WERI-Rb-1 (cell line): ENCODE data around the gene RSPO1.

ENCODE experiments used
- DNase-seq: peaks from one replicate; pipeline ENCODE4 v3.0.0-alpha.2; 2020
- H3K27ac ChIP-seq: fragments of 250-450 bp; sonication (Bioruptor Pico); 2 replicates; pipeline ENCODE4 v1.5.1; 2020; ENCODE audit warnings: mild to moderate bottlenecking, moderate library complexity
- H3K27me3 ChIP-seq: fragments of 250-450 bp; sonication (Bioruptor Pico); 2 replicates; pipeline ENCODE4 v1.5.1; 2021; ENCODE audit warnings: mild to moderate bottlenecking, low read depth, moderate library complexity; ENCODE audit not compliant: insufficient read depth, severe bottlenecking
- H3K36me3 ChIP-seq: fragments of 250-450 bp; sonication (Bioruptor Pico); 2 replicates; pipeline ENCODE4 v1.5.1; 2020; ENCODE audit warnings: mild to moderate bottlenecking, moderate library complexity
- H3K4me3 ChIP-seq: 2 replicates; pipeline ENCODE4 v1.5.1; 2011; ENCODE audit warnings: low read depth, mild to moderate bottlenecking, control low read depth, low read length
- H3K9me3 ChIP-seq: fragments of 250-450 bp; sonication (Bioruptor Pico); 2 replicates; pipeline ENCODE4 v1.5.1; 2021; ENCODE audit warnings: mild to moderate bottlenecking, moderate library complexity; ENCODE audit not compliant: severe bottlenecking
- CTCF ChIP-seq: IDR thresholded peaks from 2 replicates; pipeline ENCODE4 v1.5.1; 2011; ENCODE audit warnings: low read depth, mild to moderate bottlenecking, control low read depth, inconsistent platforms, low read length

The RSPO1 gene

GRCh38 chr1:37641059-37641458, 6.4 kb upstream of the RSPO1 start:
- Histone ChIP-seq H3K36me3 (no peaks in the 10 kb centered on the region), H3K27me3 (no peaks in the 10 kb centered on the region), H3K4me3 (no peak overlapping the region), H3K27ac (no peak overlapping the region), H3K9me3 (peaks cover 12% of the 10 kb centered on the region)
- no peak for DNase-seq
- no peak for TF ChIP-seq CTCF

- no peaks in the 10 kb centered on the region for H3K27me3 ChIP-seq
- H3K4me3 ChIP-seq: no peak overlapping the region
Observed at GRCh38 chr1:37636435-37636834, 1.7 kb upstream of the RSPO1 start.

DNA sequence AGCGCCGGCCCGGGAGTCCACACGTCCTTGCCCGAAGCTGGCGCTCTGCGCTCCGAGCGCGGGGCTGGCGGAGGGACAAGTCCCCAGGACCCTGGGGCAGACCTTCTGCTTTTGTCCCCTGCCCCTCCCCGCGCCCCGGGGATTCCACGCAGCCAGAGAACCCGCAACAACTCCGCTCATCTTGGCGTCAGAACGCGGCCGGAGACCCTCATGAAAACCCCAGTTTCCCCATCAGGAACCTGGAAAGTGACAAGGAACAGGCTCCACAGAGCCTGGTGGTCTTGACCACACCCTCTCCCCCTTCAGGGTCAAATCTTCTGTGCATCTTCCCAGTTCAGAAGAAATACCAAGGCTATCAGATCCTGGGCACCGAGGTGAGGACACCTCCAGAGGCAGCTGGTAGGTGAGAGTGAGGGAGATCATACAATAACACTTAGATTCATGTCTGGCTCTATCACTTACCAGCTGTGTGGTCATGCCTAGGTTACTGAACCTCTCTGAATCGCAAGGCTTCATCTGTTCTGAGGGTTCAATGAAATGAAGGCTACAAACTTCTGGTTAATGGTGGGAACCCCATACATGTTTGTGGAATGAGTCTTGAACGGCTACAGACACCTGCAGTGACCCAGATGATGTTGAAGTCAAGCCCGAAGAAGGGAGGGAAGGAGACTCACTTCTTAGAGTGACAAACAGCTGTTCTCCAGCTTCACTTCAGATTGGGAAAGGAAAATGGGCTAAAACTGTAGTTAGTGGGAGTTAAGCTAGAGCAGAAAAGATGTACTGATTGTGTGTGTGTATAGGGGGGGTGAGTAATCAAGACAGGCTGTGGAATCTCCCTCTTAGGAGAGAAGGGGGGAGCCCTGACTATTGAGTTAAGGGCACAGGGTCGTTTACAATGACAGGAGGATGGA, 555 bp upstream of the RSPO1 start:
- DNase-seq: no peak
- peak overlapping the region; percentile 68 for H3K4me3 ChIP-seq
- no peak overlapping the region; the same call in 1 of the 2 replicates for H3K27ac ChIP-seq
- TF ChIP-seq CTCF: no peak
- H3K27me3 ChIP-seq: no peaks in the 10 kb centered on the region
- no peaks in the 10 kb centered on the region for H3K9me3 ChIP-seq
- H3K36me3 ChIP-seq: no peaks in the 10 kb centered on the region

More at GRCh38 chr1:37636435-37636834, 1.7 kb upstream of the RSPO1 start:
- no peak for DNase-seq
- Histone ChIP-seq H3K27ac (no peak overlapping the region), H3K9me3 (peaks cover 3% of the 10 kb centered on the region), H3K36me3 (no peaks in the 10 kb centered on the region)
- TF ChIP-seq CTCF: no peak

GRCh38 chr1:37633938-37634243, 801 bp downstream of the RSPO1 start:
- no peaks in the 10 kb centered on the region for H3K27me3 ChIP-seq

DNA sequence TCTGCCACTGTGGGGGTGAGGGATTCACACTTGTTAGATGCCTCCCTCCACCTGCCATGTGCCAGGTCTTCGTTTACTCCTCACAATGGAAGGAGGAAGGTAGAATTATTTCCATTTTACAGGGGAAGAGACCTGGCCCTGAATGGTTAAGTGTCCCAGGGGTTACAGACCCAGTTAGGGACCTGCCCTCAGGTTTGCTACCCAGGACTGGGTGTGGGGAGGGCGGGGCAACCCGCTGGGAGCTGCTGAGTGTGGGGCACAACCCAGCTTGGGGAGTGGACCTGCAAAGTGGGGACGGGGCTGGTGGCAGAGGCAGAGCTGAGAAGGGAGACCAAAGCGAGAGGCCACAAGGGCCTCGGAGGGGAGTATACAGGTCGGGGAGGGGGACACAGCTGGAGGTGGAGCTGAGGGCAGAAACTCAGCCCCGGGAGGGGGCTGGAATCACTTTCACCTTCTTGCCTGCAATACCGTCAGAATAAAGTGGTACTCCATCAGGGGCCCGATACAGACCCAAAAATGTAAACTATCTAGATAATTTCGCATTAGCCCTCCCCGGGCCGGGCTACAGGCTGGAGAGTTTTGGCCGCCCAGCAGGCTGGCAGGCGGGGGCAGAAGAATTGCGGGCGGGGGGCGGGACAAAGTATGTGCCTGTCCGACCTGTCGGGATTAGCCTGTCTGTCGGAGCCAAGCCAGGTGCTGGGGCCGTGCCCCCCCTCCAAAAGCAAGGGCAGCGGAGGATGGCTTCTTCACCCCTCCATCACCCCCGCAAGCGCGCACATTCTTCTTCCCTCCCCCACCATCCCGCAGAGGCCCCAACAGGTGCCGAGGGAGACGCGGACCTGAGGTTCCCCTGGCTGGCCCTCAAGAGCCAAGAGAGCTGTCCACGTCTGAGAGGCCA, 1.4 kb downstream of the RSPO1 start:
- DNase-seq: peak; percentile 35
- H3K9me3 ChIP-seq: no peaks in the 10 kb centered on the region
- TF ChIP-seq CTCF: no peak
- H3K27me3 ChIP-seq: no peaks in the 10 kb centered on the region
- H3K36me3 ChIP-seq: 0 out of 2 replicates have a peak, but pooled peaks cover 3% of the 10 kb centered on the region
- H3K4me3 ChIP-seq: peak overlapping the region; percentile 68
- no peak overlapping the region for H3K27ac ChIP-seq

More at GRCh38 chr1:37633938-37634243, 801 bp downstream of the RSPO1 start:
- Histone ChIP-seq H3K9me3 (no peaks in the 10 kb centered on the region), H3K4me3 (peak overlapping the region; percentile 68), H3K36me3 (no peaks in the 10 kb centered on the region), H3K27ac (peak overlapping the region; percentile 6; the same call in 1 of the 2 replicates)
- TF ChIP-seq CTCF: no peak
- no peak for DNase-seq
